Hematopoietic multipotent progenitor cell treated with erythropoietin and hydrocortisone succinate and interleukin-3 and kit ligand, for 8 days (in vitro differentiated cells): ENCODE measurements around the gene IKZF2.

Experiments used
- DNase-seq: peaks from one replicate; pipeline ENCODE4 v3.0.0-alpha.2; 2015

Gene IKZF2

GRCh38 chr2:213098612-213099011 lies 52.8 kb downstream of the IKZF2 start:
- no peak for DNase-seq

- no peak for DNase-seq
Observed at GRCh38 chr2:213091765-213092164, 59.6 kb downstream of the IKZF2 start.

- no peak for DNase-seq
Observed at GRCh38 chr2:213090772-213091171, 60.6 kb downstream of the IKZF2 start.

GRCh38 chr2:213089438-213089837 lies 62.0 kb downstream of the IKZF2 start:
- DNase-seq, result no peak

GRCh38 chr2:213087040-213087439 lies 64.4 kb downstream of the IKZF2 start:
- DNase-seq, result no peak

- DNase-seq, result no peak
Observed at GRCh38 chr2:213086571-213086970, 64.8 kb downstream of the IKZF2 start.

GRCh38 chr2:213086050-213086449 lies 65.4 kb downstream of the IKZF2 start:
- DNase-seq, result no peak

GRCh38 chr2:213085538-213085937 lies 65.9 kb downstream of the IKZF2 start:
- DNase-seq, result no peak

GRCh38 chr2:213084261-213084660 lies 67.2 kb downstream of the IKZF2 start:
- DNase-seq, result no peak

GRCh38 chr2:213080969-213081617 lies 70.3 kb downstream of the IKZF2 start:
- no peak for DNase-seq

- DNase-seq, result peak; percentile 11
Observed at GRCh38 chr2:213079756-213080155, 71.7 kb downstream of the IKZF2 start.

GRCh38 chr2:213078686-213079085 lies 72.7 kb downstream of the IKZF2 start:
- no peak for DNase-seq

- no peak for DNase-seq
Observed at GRCh38 chr2:213069531-213069930, 81.9 kb downstream of the IKZF2 start.

- DNase-seq, result peak; percentile 3
Observed at GRCh38 chr2:213068676-213069359, 82.6 kb downstream of the IKZF2 start.

GRCh38 chr2:213067888-213068287 lies 83.5 kb downstream of the IKZF2 start:
- no peak for DNase-seq

- no peak for DNase-seq
Observed at GRCh38 chr2:213066443-213066743, 85.0 kb downstream of the IKZF2 start.

GRCh38 chr2:213065583-213066442 lies 85.6 kb downstream of the IKZF2 start:
- peak; percentile 19 for DNase-seq

- DNase-seq, result no peak
Observed at GRCh38 chr2:213064099-213064498, 87.3 kb downstream of the IKZF2 start.

- DNase-seq, result no peak
Observed at GRCh38 chr2:213057977-213058376, 93.4 kb downstream of the IKZF2 start.

GRCh38 chr2:213046431-213046830 lies 105.0 kb downstream of the IKZF2 start:
- DNase-seq, result no peak

GRCh38 chr2:213043566-213043965 lies 107.8 kb downstream of the IKZF2 start:
- DNase-seq, result no peak

- no peak for DNase-seq
Observed at GRCh38 chr2:213042262-213042661, 109.2 kb downstream of the IKZF2 start.

- DNase-seq, result no peak
Observed at GRCh38 chr2:213036836-213037235, 114.6 kb downstream of the IKZF2 start.

GRCh38 chr2:213034585-213034984 lies 116.8 kb downstream of the IKZF2 start:
- no peak for DNase-seq
